Astrocyte of the cerebellum (primary cell): ENCODE results near the gene TTLL5.

ENCODE experiments used
- DNase-seq: peaks from one replicate; pipeline ENCODE4 v3.0.0-alpha.2; 2011; ENCODE audit warnings: low read depth
- H3K4me3 ChIP-seq: 2 replicates; pipeline ENCODE4 v1.5.1; 2011; ENCODE audit warnings: mild to moderate bottlenecking, low read depth, low read length, moderate library complexity
- in situ Hi-C: cut with HindIII; loops from 2 replicates; pipeline ENCODE4 v1.10.0; 2017; ENCODE audit warnings: low sequenced_read_pairs
- TF ChIP-seq, protein P1 (sequence below): IDR thresholded peaks from 2 replicates; pipeline ENCODE4 v1.5.1; 2012; ENCODE audit warnings: low read length, low read depth, moderate library complexity, mild to moderate bottlenecking; ENCODE audit errors: missing control alignments

Gene TTLL5

GRCh38 chr14:75804570-75805275 is 143.7 kb downstream of the TTLL5 start:
- in situ Hi-C loops: no loop called here
- TF ChIP-seq, protein P1, sequence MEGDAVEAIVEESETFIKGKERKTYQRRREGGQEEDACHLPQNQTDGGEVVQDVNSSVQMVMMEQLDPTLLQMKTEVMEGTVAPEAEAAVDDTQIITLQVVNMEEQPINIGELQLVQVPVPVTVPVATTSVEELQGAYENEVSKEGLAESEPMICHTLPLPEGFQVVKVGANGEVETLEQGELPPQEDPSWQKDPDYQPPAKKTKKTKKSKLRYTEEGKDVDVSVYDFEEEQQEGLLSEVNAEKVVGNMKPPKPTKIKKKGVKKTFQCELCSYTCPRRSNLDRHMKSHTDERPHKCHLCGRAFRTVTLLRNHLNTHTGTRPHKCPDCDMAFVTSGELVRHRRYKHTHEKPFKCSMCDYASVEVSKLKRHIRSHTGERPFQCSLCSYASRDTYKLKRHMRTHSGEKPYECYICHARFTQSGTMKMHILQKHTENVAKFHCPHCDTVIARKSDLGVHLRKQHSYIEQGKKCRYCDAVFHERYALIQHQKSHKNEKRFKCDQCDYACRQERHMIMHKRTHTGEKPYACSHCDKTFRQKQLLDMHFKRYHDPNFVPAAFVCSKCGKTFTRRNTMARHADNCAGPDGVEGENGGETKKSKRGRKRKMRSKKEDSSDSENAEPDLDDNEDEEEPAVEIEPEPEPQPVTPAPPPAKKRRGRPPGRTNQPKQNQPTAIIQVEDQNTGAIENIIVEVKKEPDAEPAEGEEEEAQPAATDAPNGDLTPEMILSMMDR: no peak
- no peak for DNase-seq
- H3K4me3 ChIP-seq: no peak overlapping the region

DNA sequence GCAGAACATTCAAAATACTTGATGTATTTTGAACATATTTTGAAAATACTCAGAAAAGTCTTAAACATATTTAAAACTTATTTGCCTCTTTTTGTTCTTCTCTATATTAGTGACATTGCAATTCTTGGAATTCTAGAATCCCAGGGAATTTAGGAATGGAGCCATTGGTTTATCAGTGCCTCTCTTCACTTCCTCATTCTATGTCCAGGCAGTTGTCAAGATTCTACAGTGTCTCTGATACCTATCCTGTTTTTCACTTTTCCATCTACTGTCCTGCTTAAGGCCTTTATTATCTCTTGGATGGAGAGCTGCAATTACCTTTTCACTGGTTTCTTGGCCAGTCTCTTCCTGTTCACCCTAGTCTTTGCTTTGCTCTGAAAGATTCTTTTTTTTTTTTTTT is 144.6 kb downstream of the TTLL5 start:
- no peak overlapping the region for H3K4me3 ChIP-seq
- TF ChIP-seq, protein P1: no peak
- in situ Hi-C loops: no loop called here
- DNase-seq: no peak

GRCh38 chr14:75806352-75806832 is 145.3 kb downstream of the TTLL5 start:
- TF ChIP-seq, protein P1: no peak
- peak; percentile 9 for DNase-seq
- in situ Hi-C loops: no loop called here
- H3K4me3 ChIP-seq: no peak overlapping the region

GRCh38 chr14:75807667-75808360 is 146.8 kb downstream of the TTLL5 start:
- H3K4me3 ChIP-seq: no peak overlapping the region
- TF ChIP-seq, protein P1: no peak
- in situ Hi-C loops: no loop called here
- no peak for DNase-seq

DNA sequence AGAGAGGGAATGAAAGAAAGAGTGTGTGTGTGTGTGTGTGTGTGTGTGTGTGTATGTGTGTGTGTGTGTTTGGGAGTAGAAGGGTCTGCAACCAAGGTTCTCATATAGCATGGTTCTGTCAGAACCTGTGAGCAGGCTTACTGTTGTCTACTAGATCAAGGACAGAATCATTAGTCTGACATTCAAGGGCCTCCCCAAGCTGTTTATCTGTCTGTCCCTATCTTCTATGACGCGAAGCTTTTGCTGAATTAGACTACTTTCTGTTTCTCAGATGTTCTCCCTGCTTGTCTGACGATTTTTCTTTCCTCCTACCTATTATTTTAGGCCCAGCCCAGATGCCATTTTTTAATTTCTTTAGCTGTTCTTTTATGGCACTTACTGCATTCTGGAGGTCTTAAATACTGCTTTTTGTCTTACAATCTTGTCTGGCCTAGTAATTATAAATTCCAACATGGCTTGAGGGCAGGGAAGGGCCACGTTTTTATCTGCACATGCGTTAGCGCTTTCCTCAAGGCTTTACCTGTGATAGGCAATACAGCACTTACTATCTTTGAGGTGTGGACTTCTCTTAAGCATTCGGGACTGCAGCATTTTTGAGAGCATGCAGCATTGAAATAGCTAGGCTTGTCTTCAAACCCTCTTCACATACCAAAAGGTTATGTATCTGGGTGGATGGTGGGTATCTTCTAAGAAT is 150.2 kb downstream of the TTLL5 start:
- TF ChIP-seq, protein P1: no peak
- H3K4me3 ChIP-seq: no peak overlapping the region
- no peak for DNase-seq
- in situ Hi-C loops: loop anchor here (5.0 kb wide), 1 partner anchor 89 kb away; no protein-coding TSS in a partner anchor

DNA sequence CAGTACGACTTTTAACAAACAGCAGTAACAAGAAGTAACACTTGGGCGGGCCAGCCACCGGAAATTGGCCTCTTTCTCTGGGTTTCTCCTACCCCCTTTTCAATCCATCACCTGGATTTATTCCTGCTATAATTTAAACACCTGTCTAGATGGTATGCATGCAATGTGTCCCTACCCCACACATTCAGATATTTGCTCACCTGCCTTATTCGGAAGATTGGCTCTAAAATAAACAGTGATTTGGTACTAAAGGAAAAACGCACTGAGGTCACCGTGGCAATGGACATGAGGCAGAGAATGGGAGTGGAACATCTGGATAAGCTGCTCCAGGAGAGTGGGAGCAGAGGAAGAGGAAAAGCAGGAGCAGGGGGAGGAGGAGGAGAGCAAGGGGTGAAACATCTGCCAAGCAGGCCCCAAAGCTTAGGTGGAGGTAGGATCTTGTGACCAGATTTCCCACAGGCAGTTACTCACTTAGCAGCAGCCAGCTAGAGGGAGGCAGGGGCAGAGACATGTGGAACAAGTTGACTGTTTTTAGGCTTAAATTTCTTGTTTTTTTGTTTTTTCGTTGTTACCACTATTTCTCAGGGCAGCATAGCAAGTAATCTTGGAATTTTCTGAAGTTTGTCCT is 150.9 kb downstream of the TTLL5 start:
- no peak overlapping the region for H3K4me3 ChIP-seq
- TF ChIP-seq, protein P1: no peak
- no peak for DNase-seq
- in situ Hi-C loops: loop anchor here (5.0 kb wide), 1 partner anchor 90 kb away; no protein-coding TSS in a partner anchor
